GM21447 (cell line): ENCODE data around the gene KDF1.
"Not testable (repeated sequence)": the region's sequence is repeated elsewhere in the genome, so short reads cannot be mapped to it uniquely, and the experiment has no call there.

Source experiments
- ATAC-seq: cut with Tn5 transposase; IDR thresholded peaks from one replicate; pipeline ENCODE4 v1.9.1; 2021; ENCODE audit not compliant: unreplicated experiment

KDF1 gene

DNA sequence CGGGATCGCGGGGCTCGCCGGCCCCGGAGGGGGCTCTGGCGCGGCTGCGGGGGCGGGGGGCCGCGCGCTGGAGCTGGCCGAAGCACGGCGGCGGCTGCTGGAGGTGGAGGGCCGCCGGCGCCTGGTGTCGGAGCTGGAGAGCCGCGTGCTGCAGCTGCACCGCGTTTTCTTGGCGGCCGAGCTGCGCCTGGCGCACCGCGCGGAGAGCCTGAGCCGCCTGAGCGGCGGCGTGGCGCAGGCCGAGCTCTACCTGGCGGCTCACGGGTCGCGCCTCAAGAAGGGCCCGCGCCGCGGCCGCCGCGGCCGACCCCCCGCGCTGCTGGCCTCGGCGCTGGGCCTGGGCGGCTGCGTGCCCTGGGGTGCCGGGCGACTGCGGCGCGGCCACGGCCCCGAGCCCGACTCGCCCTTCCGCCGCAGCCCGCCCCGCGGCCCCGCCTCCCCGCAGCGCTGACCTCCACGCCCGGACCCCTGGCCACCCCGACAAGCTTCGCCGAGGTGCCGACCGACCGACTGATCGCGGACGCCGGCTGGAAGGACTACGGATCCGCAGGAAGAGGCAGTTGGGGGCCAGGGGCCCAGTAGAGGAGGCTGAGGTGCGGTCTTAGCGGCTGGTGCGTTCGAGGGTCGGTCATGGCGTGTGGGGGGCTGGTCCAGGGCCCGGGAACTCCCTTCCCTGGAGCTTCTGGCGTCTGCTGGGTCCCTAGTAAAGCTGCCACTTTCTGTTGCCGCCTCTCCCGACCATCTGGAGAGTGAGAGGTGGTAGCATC, 33.9 kb upstream of the KDF1 start:
- no peak for ATAC-seq

- ATAC-seq = no peak
These were observed 33.2 kb upstream of the KDF1 start, which contains the start of gene TRNP1 for GRCh38 chr1:26993237-26994019. Gene TRNP1 (plus strand): TSS chr1:26993692. CDS start chr1:26993787, 95 bp downstream.

DNA sequence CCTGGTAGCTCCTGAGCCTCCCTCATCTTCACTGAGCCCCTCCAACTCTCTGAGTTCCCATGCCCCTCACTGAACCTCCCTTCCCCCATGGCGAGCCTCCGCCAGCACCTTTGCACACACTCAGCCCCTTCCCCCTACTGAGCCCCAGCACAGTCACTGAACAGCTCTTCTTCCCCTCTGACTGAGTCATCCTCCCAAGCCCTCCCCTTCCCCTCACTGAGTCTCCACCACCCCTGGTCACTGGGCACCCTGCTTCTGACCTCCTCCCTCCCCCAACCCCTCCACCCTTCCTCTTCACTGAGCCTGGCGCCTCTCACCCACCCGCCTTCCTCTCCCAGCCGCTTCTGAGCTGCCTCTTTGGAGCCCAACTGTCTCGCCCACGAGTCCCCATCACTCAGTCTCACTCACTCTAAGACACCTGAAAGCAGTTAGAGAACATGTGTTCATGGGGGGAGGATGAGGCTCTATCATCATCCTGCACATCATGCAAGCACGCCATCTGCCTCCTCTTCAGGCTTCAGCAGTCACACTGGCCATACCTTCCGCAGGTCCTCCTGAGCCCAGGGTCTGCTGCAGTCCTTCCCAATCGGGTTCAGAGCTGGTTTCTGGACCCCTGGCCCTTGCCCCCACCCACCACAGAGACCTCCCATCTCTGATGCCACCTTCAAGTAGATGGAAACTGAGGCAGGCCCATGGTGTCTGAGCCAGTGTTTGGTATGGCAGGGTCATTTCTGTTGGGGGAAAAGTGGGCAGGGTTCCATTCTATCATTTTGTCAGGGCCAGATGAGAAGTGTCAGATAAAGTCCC, 31.2 kb upstream of the KDF1 start:
- ATAC-seq = no peak

DNA sequence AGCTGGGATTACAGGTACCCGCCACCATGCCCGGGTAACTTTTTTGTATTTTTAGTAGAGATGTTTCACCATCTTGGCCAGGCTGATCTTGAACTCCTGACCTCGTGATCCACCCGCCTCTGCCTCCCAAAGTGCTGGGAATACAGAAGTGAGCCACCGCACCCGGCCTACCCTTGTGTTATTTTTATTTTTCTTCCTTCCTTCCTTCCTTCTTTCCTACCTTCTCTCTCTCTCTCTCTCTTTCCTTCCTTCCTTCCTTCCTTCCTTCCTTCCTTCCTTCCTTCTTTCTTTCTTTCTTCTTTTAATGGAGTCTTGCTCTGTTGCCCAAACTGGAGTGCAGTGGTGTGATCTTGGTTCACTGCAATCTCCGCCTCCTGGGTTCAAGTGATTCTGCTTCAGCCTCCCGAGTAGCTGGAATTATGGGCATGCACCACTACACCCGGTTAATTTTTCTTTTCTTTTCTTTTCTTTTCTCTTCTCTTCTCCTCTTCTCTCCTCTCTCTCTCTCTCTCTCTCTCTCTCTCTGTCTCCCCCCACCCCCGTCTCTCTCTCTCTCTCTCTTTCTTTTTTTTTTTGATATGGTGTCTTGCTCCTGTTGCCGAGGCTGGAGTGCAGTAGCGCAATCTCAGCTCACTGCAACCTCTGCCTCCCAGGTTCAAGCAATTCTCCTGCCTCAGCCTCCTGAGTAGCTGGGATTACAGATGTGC, 29.3 kb upstream of the KDF1 start:
- ATAC-seq = not testable (repeated sequence)

GRCh38 chr1:26986658-26987057, 26.4 kb upstream of the KDF1 start:
- ATAC-seq = no peak

GRCh38 chr1:26984291-26984690, 24.0 kb upstream of the KDF1 start:
- ATAC-seq = no peak

DNA sequence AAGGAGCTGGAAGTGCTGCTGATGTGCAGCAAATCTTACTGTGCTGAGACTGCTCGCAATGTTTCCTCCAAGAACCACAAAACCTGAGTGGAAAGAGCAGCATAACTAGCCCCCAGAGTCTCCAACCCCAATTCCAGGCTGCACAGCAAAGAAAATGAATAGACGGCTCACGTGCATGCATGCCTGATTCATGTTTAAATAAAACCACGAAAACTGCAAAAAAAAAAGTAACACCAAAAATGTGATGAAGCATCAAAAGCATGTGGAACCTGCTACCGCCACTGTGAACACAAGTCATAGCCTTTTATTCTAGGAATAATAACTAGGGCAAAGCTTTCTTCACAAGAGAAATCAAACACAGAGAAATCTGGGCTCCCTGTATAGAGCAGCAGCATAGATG, 23.6 kb upstream of the KDF1 start:
- ATAC-seq = no peak

DNA sequence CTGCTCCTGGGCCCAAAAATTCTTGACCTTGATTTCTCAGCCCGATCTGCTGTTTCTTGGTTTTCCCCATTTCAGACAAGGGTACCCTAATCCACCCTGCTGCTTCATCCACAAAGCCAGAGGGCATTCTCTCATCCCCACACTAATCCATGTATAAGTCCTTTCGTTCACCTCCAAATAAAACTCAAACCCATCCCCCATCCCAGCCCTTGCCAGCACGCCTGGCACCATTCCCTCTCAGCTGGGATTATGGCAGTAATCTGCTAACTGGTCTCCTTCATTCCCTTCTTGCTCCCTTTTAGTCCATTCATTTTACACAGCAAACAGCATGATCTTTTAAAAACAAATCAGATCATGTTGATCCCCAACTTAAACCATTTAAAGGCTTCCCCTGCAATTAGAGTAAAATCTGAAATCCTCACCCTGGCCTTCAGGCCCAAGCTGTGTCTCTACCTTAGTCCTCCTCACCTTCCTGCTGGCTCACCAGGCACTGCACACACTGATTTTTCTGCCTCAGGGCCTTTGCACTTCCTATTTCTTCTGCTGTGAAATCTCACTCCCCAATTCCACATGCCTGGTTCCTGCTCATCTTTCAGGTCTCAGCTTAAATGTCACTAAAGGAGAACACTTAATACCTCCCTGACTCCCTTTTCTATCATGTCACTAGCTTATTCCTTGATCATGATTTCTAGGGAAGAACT, 21.0 kb upstream of the KDF1 start:
- ATAC-seq = no peak

GRCh38 chr1:26978901-26979300, 18.6 kb upstream of the KDF1 start:
- no peak for ATAC-seq

DNA sequence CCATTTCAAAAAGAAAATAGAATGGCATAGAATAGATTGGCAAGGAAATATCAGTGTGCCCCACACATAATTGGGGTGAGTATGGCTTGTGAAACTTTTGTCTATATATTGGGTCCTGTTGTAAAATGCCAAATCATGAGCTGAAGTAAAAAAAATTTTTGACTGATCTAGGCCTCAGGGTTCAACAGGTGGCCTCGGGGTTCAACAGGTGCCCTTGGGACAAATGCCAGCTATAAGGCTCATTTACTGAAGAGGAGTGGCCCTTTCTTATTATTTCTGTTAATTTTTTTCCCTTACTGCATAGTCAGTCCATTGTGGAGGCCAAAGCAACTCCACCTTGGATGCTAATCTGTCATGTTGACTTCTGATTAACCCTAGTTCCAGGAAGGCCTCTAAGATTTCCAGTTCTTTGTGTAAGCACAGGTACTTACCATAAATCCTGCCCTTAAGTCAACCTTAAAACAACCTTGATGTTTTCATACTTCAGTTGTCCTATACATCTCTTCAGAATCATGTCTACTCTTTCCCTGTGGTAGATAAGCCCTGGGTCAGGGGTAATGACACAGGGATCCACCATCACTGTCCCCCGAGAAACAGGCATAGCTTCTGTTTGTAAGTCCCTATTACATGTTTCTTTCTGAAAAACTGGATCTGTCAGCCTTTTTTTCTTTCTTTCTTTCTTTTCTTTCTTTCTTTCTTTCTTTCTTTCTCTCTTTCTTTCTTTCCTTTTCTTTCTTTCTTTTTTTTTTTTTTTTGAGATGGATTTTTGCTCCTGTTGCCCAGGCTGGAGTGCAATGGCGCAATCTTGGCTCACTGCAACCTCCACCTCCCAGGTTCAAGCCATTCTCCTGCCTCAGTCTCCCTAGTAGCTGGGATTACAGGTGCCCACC, 16.6 kb upstream of the KDF1 start:
- no peak for ATAC-seq

- no peak for ATAC-seq
These were observed 12.6 kb upstream of the KDF1 start for GRCh38 chr1:26972821-26973220.

DNA sequence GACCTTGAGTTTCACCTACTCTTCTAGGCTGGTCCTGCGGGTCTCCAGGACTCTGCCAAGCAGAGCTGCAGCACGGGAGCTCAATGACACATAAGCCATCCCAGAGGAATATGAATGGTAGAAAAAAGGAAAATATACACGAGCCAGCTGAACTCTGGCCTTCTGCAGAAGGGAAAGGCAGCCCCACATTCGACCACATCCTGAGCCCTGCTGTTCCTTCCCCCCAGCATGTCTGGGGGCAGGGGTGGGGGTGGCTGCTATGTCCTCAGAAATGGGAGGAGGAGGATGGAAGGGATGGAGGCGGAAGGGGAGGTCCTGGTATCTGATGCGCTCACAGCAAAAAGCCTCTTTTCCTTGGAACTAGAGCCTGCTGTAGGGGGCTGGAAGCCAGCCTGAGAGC, 12.1 kb upstream of the KDF1 start:
- ATAC-seq = no peak

GRCh38 chr1:26971590-26971989, 11.3 kb upstream of the KDF1 start:
- no peak for ATAC-seq

- ATAC-seq = no peak
These were observed 10.5 kb upstream of the KDF1 start for GRCh38 chr1:26970810-26971209.

DNA sequence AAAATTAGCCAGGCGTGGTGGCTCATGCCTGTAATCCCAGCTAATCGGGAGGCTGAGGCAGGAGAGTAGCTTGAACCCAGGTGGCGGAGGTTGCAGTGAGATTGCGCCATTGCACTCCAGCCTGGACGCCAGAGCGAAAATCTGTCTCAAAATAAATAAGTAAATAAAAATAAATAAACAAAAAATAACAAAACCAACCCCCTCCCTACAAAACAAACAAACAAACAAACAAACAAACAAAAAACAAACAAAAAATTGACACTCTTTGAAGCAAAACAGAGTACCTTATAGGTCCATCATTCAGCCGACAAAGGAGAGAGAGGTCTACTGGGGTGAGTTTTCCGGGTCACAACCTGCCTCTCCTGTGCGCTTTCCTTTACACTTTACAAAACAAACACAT, 5.4 kb upstream of the KDF1 start:
- no peak for ATAC-seq

GRCh38 chr1:26965213-26965612, 4.9 kb upstream of the KDF1 start:
- ATAC-seq = no peak

- ATAC-seq = no peak
These were observed 1.6 kb upstream of the KDF1 start for GRCh38 chr1:26961826-26962225.

- no peak for ATAC-seq
These were observed 328 bp upstream of the KDF1 start for GRCh38 chr1:26960625-26960966.

GRCh38 chr1:26959270-26959669, 998 bp downstream of the KDF1 start:
- no peak for ATAC-seq
